ENCODE data around the gene FNDC4.

GRCh38 chr2:27464443-27464842, 30.6 kb downstream of the FNDC4 start:
- TF ChIP-seq POLR2A (IDR thresholded peaks at IDR 0.05) (no peak), CTCF (IDR thresholded peaks at IDR 0.05 in 8 of 11, conservative IDR thresholded peaks at IDR 0.05 in 3 of 11) (no peak), POLR2AphosphoS5 (IDR thresholded peaks at IDR 0.05) (no peak)

Data from spleen (tissue), 7 donors.